Measurements from ENCODE around the gene SAP130. TPM values are rescaled to one million over a fixed set of nuclear protein-coding genes. Genes with fewer than 3 reads are reported as not detected.

The SAP130 gene
- total and polyA plus RNA-seq, 2 of the 8 experiments (the other 6 are each of a cell fraction or from before 2014, with no cell fraction given) = 51.4 to 54.3 TPM

DNA sequence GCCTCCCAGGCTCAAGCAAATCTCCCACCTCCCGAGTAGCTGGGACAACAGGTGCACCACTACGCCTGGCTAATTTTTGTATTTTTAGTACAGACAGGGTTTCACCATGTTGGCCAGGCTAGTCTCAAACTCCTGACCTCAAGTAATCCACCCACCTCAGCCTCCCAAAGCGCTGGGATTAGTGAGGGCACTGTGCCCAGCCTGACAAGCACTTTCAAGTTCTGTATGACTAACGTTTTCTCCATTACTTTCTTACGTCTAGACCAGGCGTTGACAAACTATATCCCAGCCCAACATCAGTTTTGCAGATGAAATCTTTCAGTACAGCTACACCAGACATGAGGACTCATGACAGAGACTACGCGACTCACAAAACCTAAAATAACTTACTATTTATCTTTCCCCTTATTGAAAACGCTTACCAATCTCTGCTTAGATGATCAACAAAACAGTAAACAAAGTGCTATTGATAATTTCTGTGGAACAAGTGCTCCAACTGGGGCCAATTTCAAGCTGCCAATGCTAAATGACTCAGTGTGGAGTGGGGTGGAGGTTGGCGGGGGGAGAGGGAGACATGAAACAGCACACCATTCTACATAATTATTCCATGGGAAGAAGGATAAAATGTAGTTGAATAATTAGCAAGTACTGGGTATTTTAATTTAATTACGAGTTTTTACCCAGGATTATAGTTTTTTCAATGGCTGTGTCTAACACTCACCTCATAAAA, 59.1 kb downstream of the SAP130 start:
- CTCF ChIA-PET (ENCODE audit: partially characterized antibody) = interaction anchor here (0.8 kb wide), 1 partner anchor 94 kb away, joined by 3 read pairs; no protein-coding TSS in a partner anchor
- WGBS, 2 experiments (ENCODE audit: extremely low coverage in 1 of 2, insufficient coverage in 1 of 2, insufficient read length in 1 of 2, insufficient replicate concordance in 2 of 2, low coverage in 1 of 2, low lambda C conversion rate in 2 of 2, missing lambda C conversion rate in 1 of 2) = 93 to 100% methylated on average over 1 to 11 of the region's 11 CpGs

More for the DNA sequence above, 59.1 kb downstream of the SAP130 start:
- H3K23me2 ChIP-seq (ENCODE audit: low read depth, low read length) = no peaks in the 10 kb centered on the region
- no peak for TF ChIP-seq POLR2AphosphoS5 (IDR thresholded peaks at IDR 0.05; ENCODE audit: low read depth, low read length)
- no peak overlapping the region for H2BK5ac ChIP-seq (ENCODE audit: low read depth, low read length)
- H2AK5ac ChIP-seq (ENCODE audit: low read depth, low read length) = no peak overlapping the region
- no peak overlapping the region for H3K4me2 ChIP-seq (ENCODE audit: insufficient read depth in 1 of 2, low read depth in 2 of 2, low read length in 2 of 2)
- DNase-seq (ENCODE audit: low read depth in 1 of 2, low spot score in 2 of 2) = no peak
- peaks cover 0 to 2% of the 10 kb centered on the region in 2 experiments for H4K20me1 ChIP-seq (replicated peaks in 1 of 2; ENCODE audit: control insufficient read depth in 1 of 2, insufficient read depth in 2 of 2, low read length in 2 of 2)
- H4K91ac ChIP-seq (replicated peaks; ENCODE audit: insufficient read length, low read length) = no peak overlapping the region
- H3K79me2 ChIP-seq (ENCODE audit: control insufficient read depth in 1 of 2, insufficient read depth in 2 of 2, low read length in 2 of 2) = no peaks in the 10 kb centered on the region
- H3K27ac ChIP-seq (ENCODE audit: low read depth, low read length) = no peak overlapping the region
- no peak overlapping the region for H2AFZ ChIP-seq (ENCODE audit: low read length)
- H3K9me3 ChIP-seq (ENCODE audit: insufficient read depth in 2 of 2, low read depth in 1 of 2, low read length in 1 of 2) = no peaks in the 10 kb centered on the region
- no peak overlapping the region for H3K4me3 ChIP-seq (ENCODE audit: extremely low read depth in 1 of 4, insufficient read depth in 2 of 4, low read depth in 3 of 4, low read length in 4 of 4)
- no peak overlapping the region for H2BK12ac ChIP-seq (ENCODE audit: low read depth, low read length)
- POLR2A ChIA-PET (ENCODE audit: partially characterized antibody) = interaction anchor here (1.1 kb wide), 1 partner anchor 10 kb away, joined by 5 read pairs; no protein-coding TSS in a partner anchor
- no peaks in the 10 kb centered on the region for H3K4me1 ChIP-seq (replicated peaks in 1 of 4; ENCODE audit: control insufficient read depth in 3 of 4, insufficient read depth in 4 of 4, low read length in 3 of 4)
- FAIRE-seq = no peak
- peaks cover 0 to 27% (median 14%) of the 10 kb centered on the region in 4 experiments; a peak in 5 of 8 replicates for H3K36me3 ChIP-seq (ENCODE audit: control insufficient read depth in 2 of 4, insufficient read depth in 4 of 4, low read length in 3 of 4)
- H3K14ac ChIP-seq (ENCODE audit: insufficient read length) = no peak overlapping the region
- no peak overlapping the region for H3K18ac ChIP-seq (ENCODE audit: extremely low read depth, low read length)
- no peak overlapping the region for H3K4ac ChIP-seq (replicated peaks; ENCODE audit: insufficient read length, low read depth, low read length)
- no peaks in the 10 kb centered on the region for H3K79me1 ChIP-seq (ENCODE audit: low read depth, low read length)
- H3K23ac ChIP-seq (ENCODE audit: insufficient read length) = no peak overlapping the region
- no peaks in the 10 kb centered on the region for H3K27me3 ChIP-seq (replicated peaks in 1 of 4; ENCODE audit: control insufficient read depth in 3 of 4, extremely low read depth in 1 of 4, insufficient read depth in 3 of 4, low read length in 3 of 4)
- no peak overlapping the region for H2BK120ac ChIP-seq (replicated peaks; ENCODE audit: low read depth, low read length)
- no peak overlapping the region for H2BK20ac ChIP-seq (ENCODE audit: low read length)
- H4K5ac ChIP-seq (ENCODE audit: insufficient read length, low read depth, low read length) = no peak overlapping the region
- no peak overlapping the region for H3K9ac ChIP-seq (replicated peaks in 1 of 4; ENCODE audit: extremely low read depth in 1 of 4, low read depth in 3 of 4, low read length in 3 of 4)
- no peak overlapping the region for H3K56ac ChIP-seq (replicated peaks; ENCODE audit: insufficient read length, low read depth, low read length)
- no peak overlapping the region for H2BK15ac ChIP-seq (ENCODE audit: low read length)
- no peak overlapping the region for H4K8ac ChIP-seq (ENCODE audit: extremely low read depth, insufficient read depth, low read length)

All from H1 (cell line).